ENCODE data around the gene OR5M3.

Gene OR5M3

GRCh38 chr11:56453521-56453920, 19.6 kb downstream of the OR5M3 start (continued):
- TF ChIP-seq ZNF404 (tag by site-specific recombination; IDR thresholded peaks at IDR 0.05): no peak
- TF ChIP-seq, protein P1, sequence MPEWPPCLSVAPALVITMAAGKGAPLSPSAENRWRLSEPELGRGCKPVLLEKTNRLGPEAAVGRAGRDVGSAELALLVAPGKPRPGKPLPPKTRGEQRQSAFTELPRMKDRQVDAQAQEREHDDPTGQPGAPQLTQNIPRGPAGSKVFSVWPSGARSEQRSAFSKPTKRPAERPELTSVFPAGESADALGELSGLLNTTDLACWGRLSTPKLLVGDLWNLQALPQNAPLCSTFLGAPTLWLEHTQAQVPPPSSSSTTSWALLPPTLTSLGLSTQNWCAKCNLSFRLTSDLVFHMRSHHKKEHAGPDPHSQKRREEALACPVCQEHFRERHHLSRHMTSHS (tag by site-specific recombination; IDR thresholded peaks at IDR 0.05): no peak
- TF ChIP-seq ZSCAN30 (tag by site-specific recombination; IDR thresholded peaks at IDR 0.05): no peak
- TF ChIP-seq ZSCAN16 (tag by site-specific recombination; IDR thresholded peaks at IDR 0.05): no peak
- TF ChIP-seq ZNF692 (tag by site-specific recombination; IDR thresholded peaks at IDR 0.05): no peak
- TF ChIP-seq ZNF624 (tag by site-specific recombination; IDR thresholded peaks at IDR 0.05): no peak
- no peak for TF ChIP-seq MYNN (tag by site-specific recombination; IDR thresholded peaks at IDR 0.05; ENCODE audit: borderline replicate concordance)
